Right lobe of liver (tissue), 6 donors: Measurements from ENCODE around the gene MTRF1L. TPM values are rescaled to one million over a fixed set of nuclear protein-coding genes. Genes with fewer than 3 reads are reported as not detected.

Experiments
- ATAC-seq, 4 donors: fragments of 200-7000 bp; cut with Tn5 transposase; one replicate each; pipeline ENCODE4 v1.9.1; 2020; ENCODE audit warnings: mild to moderate bottlenecking in 4 of 4, moderate library complexity in 4 of 4
- DNase-seq, 3 donors: peaks; one replicate each; pipeline ENCODE4 v3.0.0-alpha.2; 2020
- H3K27ac ChIP-seq, 3 donors: fragments of 200-600 bp; one replicate each; pipeline ENCODE4 v1.8.0; 2022
- H3K27me3 ChIP-seq, 2 donors: fragments of 200-600 bp; one replicate each; pipeline ENCODE4 v1.8.0; 2022
- H3K36me3 ChIP-seq, 4 donors: fragments of 200-600 bp; sonication (generic) in 1 of 4; one replicate each; pipeline versions ENCODE4 v1.5.1 to v1.8.0; 2017 to 2022; ENCODE audit warnings: control low read depth in 1 of 4
- H3K4me1 ChIP-seq, 4 donors: fragments of 200-600 bp; sonication (generic) in 1 of 4; one replicate each; pipeline versions ENCODE4 v1.5.1 to v1.8.0; 2017 to 2022; ENCODE audit warnings: control low read depth in 1 of 4
- H3K4me3 ChIP-seq, 3 donors: fragments of 200-600 bp; one replicate each; pipeline ENCODE4 v1.8.0; 2022
- H3K9me3 ChIP-seq, 4 donors: fragments of 200-600 bp; sonication (generic) in 1 of 4; one replicate each; pipeline versions ENCODE4 v1.5.1 to v1.8.0; 2017 to 2022; ENCODE audit warnings: control low read depth in 1 of 4
- POLR2A ChIP-seq: fragments of 450-650 bp; IDR thresholded peaks from one replicate; pipeline ENCODE4 v1.6.1; 2017; ENCODE audit warnings: antibody characterized with exemption, mild to moderate bottlenecking
- WGBS: methylation state at CpG from one replicate; pipeline ENCODE4 v1.1.6; 2018; ENCODE audit warnings: low coverage, low lambda C conversion rate; ENCODE audit not compliant: insufficient coverage; ENCODE audit errors: missing lambda C conversion rate; 5-methylcytosine and 5-hydroxymethylcytosine counted together
- intact Hi-C, 2 donors: fragments of 100-400 bp; cut with DNase I; formaldehyde crosslinking; loops; one replicate each; pipeline versions ENCODE4 v1.11.2 to v1.14.1; 2022
- total RNA-seq, 6 experiments: library from RNA; depleted of rRNA in 2 of 6; stranded (reverse); fragments of >200 nt in 2 of 6; fragmentation: NEBNext Ultra II Directional in 3 of 6; extraction: Animal tissue kit (Norgen Biotek cat#: 25700) in 3 of 6; gene quantifications; one replicate each; pipeline versions ENCODE4 v1.1.0 to v1.2.4, GENCODE V29; 2016 to 2023
- TF ChIP-seq, protein P1 (sequence below), 4 donors: fragments of 200-600 bp in 3 of 4; fragments of 450-650 bp in 1 of 4; IDR thresholded peaks; one replicate each; pipeline versions ENCODE4 v1.5.1 to v1.8.0; 2016 to 2022; ENCODE audit warnings: antibody characterized with exemption in 4 of 4, mild to moderate bottlenecking in 2 of 4
- donor health status: DM: no; HTN: yes; CAD: no.
- donor health status: DM: no; HTN: no; CAD: no.
- donor health status: DM: no; HTN: no; CAD: no.
- donor health status: DM: no; HTN: yes; CAD: no.
- donor health status: DM: no; HTN: yes; CAD: no.

The MTRF1L gene
- total RNA-seq, 6 experiments from 2014 or later, result 6.1 to 16.8 (median 9.7) TPM

DNA sequence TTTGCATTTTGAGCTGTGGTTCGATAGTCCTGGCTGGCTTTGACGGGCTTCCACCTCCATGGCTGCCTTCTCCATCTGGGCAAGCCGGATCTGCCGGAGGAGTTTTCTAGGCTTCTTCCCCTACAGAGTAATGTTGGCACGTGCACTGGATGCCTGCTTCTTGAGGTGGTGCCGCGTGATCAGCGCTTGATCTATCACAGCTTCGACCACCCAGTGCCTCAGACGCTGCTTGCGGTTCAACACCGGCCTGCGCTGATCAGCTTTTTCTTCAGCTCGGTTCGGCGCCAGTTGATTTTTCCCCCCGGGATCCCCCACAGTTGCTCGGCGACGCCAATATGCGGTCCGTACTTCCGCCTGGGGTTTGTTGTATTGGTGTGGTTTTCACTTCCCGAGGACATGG is 43.2 kb downstream of the MTRF1L start:
- intact Hi-C loops, result no loop called here
- 89% methylated on average over 11 of the region's 24 CpGs for WGBS
- no peak overlapping the region for H3K27ac ChIP-seq
- DNase-seq (peak in 1 of 3 donors; percentile 36), ATAC-seq (no peak)
- H3K4me1 ChIP-seq, result no peaks in the 10 kb centered on the region
- no peaks in the 10 kb centered on the region for H3K36me3 ChIP-seq
- TF ChIP-seq, protein P1, sequence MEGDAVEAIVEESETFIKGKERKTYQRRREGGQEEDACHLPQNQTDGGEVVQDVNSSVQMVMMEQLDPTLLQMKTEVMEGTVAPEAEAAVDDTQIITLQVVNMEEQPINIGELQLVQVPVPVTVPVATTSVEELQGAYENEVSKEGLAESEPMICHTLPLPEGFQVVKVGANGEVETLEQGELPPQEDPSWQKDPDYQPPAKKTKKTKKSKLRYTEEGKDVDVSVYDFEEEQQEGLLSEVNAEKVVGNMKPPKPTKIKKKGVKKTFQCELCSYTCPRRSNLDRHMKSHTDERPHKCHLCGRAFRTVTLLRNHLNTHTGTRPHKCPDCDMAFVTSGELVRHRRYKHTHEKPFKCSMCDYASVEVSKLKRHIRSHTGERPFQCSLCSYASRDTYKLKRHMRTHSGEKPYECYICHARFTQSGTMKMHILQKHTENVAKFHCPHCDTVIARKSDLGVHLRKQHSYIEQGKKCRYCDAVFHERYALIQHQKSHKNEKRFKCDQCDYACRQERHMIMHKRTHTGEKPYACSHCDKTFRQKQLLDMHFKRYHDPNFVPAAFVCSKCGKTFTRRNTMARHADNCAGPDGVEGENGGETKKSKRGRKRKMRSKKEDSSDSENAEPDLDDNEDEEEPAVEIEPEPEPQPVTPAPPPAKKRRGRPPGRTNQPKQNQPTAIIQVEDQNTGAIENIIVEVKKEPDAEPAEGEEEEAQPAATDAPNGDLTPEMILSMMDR (IDR thresholded peaks at IDR 0.05), result no peak
- TF ChIP-seq POLR2A, result no peak
- H3K4me3 ChIP-seq, result no peak overlapping the region
- no peaks in the 10 kb centered on the region for H3K9me3 ChIP-seq
- H3K27me3 ChIP-seq, result no peaks in the 10 kb centered on the region

DNA sequence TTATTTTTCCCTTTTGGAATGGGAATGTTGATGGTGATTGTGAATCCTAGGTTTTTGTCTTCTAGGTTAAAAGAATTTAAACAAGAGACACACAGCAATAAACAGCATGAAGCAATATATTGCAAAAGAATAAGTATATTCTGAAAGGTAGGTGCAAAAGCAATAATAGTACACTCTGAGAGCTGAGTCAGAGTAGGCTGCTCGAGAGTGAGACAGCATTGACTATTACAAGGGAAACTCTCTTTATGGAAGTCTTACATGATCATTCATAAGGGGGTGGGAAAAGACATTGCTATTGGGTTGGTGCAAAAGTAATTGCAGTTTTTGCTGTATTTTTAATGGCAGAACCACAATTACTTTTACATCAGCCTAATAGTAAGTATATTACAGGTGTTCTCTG is 44.7 kb downstream of the MTRF1L start:
- intact Hi-C loops, result no loop called here
- Histone ChIP-seq H3K27me3 (no peaks in the 10 kb centered on the region), H3K4me3 (no peak overlapping the region), H3K4me1 (no peaks in the 10 kb centered on the region), H3K27ac (no peak overlapping the region), H3K9me3 (no peaks in the 10 kb centered on the region), H3K36me3 (no peaks in the 10 kb centered on the region)
- no peak for ATAC-seq
- WGBS, result 52% methylated on average over 1 of the region's 1 CpG
- no peak for DNase-seq
- no peak for TF ChIP-seq POLR2A
- TF ChIP-seq, protein P1 (IDR thresholded peaks at IDR 0.05), result no peak

DNA sequence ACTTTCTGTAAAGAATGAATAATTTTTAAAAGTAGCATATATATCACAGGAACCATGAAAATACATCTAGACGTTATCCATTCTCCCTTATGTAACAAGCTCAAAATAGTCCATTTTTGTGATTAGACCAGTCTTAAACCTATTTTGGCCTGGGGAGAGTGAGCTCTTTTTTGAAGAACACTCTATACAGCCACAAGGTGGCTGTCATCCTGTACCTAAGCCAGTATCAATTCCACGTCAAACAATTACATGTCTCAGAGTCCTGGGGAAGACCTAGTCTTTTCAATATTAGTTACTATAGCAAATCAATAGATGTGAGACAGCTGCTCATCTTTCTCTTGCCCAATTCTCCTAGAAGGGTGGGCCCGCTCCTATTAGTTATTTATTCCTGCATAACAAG is 48.1 kb downstream of the MTRF1L start:
- H3K9me3 ChIP-seq, result no peaks in the 10 kb centered on the region
- ATAC-seq, result peak; percentile 45 to 71 (median 54)
- no peak overlapping the region for H3K27ac ChIP-seq
- TF ChIP-seq, protein P1 (IDR thresholded peaks at IDR 0.05), result peak in 2 of 4 donors; percentile 21 to 23
- TF ChIP-seq POLR2A, result no peak
- WGBS, result 37% methylated on average over 3 of the region's 3 CpGs
- intact Hi-C loops, result no loop called here
- DNase-seq, result no peak
- H3K36me3 ChIP-seq, result no peaks in the 10 kb centered on the region
- no peaks in the 10 kb centered on the region for H3K4me1 ChIP-seq
- H3K27me3 ChIP-seq, result no peaks in the 10 kb centered on the region
- H3K4me3 ChIP-seq, result no peak overlapping the region

DNA sequence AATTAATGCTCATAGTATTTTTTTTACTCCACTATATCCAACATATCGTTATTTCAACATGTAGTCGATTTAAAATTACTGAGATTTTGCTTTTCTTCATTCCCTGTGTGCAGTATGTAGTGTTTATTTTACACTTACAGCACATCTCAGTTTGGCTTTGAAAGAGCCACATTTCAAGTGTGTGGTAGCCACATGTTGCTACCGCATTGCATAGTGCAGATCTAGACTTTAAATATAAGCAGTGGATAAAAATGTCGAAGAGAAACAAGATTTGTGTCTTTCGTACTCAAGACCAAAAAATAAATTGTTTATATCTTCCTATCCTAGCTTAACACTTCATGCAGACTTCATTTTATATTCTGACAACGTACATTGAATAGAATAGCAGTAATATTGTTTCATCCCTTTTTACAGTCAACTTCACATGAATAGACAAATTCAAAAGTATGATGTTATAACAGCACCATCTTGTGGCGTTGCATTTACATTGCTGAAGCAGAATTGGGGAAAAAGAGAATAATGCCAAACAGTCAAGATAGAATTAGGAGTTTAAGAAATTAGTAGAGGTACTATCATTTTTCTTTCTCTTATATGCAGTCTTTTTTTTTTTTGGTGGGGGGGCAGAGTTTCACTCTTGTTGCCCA is 49.5 kb downstream of the MTRF1L start:
- no peaks in the 10 kb centered on the region for H3K36me3 ChIP-seq
- intact Hi-C loops, result no loop called here
- ATAC-seq (peak in 3 of 4 donors; percentile 57 to 66 (median 57)), DNase-seq (no peak)
- no peak for TF ChIP-seq POLR2A
- TF ChIP-seq, protein P1 (IDR thresholded peaks at IDR 0.05), result peak; percentile 42 to 59 (median 56)
- H3K4me3 ChIP-seq, result no peak overlapping the region
- H3K4me1 ChIP-seq, result peaks cover 0 to 5% (median 0%) of the 10 kb centered on the region in 4 donors
- H3K9me3 ChIP-seq, result no peaks in the 10 kb centered on the region
- H3K27me3 ChIP-seq, result no peaks in the 10 kb centered on the region
- WGBS, result 55% methylated on average over 7 of the region's 7 CpGs
- no peak overlapping the region for H3K27ac ChIP-seq
